RWPE1 (cell line): ENCODE data around the gene RHBDF2.
A peak's percentile ranks its signal among the peaks of the same experiment; 100 is the strongest.

Experiments
- CTCF ChIA-PET: fragments of 350-600 bp; sonication (Branson Sonifier 250); formaldehyde crosslinking; extraction: SDS; loops from one replicate; lab custom pipeline; 2021; lab: Yijun Ruan, JAX
- POLR2A ChIA-PET: fragments of 400-600 bp; formaldehyde crosslinking; extraction: SDS; loops from one replicate; lab custom pipeline; 2020; ENCODE audit warnings: antibody characterized with exemption; ENCODE audit not compliant: low non-redundant PET; lab: Yijun Ruan, JAX
- DNase-seq: peaks from one replicate; pipeline ENCODE4 v3.0.0; 2012; ENCODE audit warnings: low spot score
- H3K27ac ChIP-seq: fragments of 450-650 bp; 2 replicates; pipeline ENCODE4 v1.5.1; 2017
- CTCF ChIP-seq: fragments of 450-650 bp; conservative IDR thresholded peaks from 2 replicates; pipeline ENCODE4 v1.5.1; 2017; ENCODE audit warnings: low read depth, mild to moderate bottlenecking

RHBDF2 gene

GRCh38 chr17:76501018-76501826, at the start of gene RHBDF2:
TSS of gene RHBDF2 (minus strand) at chr17:76501423. CDS start at chr17:76481524, 19,899 bp downstream.
- TF ChIP-seq CTCF, result no peak
- peak; percentile 90 for DNase-seq
- CTCF ChIA-PET, result interaction anchor here (1.1 to 1.9 kb wide), 2 partner anchors 42 to 103 kb away, joined by 4 to 8 read pairs; no protein-coding TSS in a partner anchor
- H3K27ac ChIP-seq, result peak within 1 kb of the TSS; percentile 89
- POLR2A ChIA-PET, result interaction anchor here (0.5 to 1.0 kb wide), 3 partner anchors 34 to 480 kb away, joined by 3 to 7 read pairs (median 3); partner anchors contain the start of gene AANAT

GRCh38 chr17:76549539-76549938, 48.3 kb upstream of the RHBDF2 start:
- ChIA-PET CTCF (no interaction called here), POLR2A (no interaction called here)
- H3K27ac ChIP-seq, result peak overlapping the region; percentile 91
- no peak for DNase-seq
- TF ChIP-seq CTCF, result no peak

GRCh38 chr17:76549215-76549518, 47.9 kb upstream of the RHBDF2 start:
- ChIA-PET POLR2A (no interaction called here), CTCF (no interaction called here)
- DNase-seq, result no peak
- H3K27ac ChIP-seq, result no peak overlapping the region
- TF ChIP-seq CTCF, result no peak

GRCh38 chr17:76548378-76549214, 47.4 kb upstream of the RHBDF2 start:
- TF ChIP-seq CTCF, result no peak
- DNase-seq, result no peak
- peak overlapping the region; percentile 64 for H3K27ac ChIP-seq
- CTCF ChIA-PET, result no interaction called here
- POLR2A ChIA-PET, result interaction anchor here (0.6 kb wide), 1 partner anchor 597 kb away, joined by 9 read pairs; no protein-coding TSS in a partner anchor

GRCh38 chr17:76547642-76548202, 46.5 kb upstream of the RHBDF2 start:
- no peak for DNase-seq
- POLR2A ChIA-PET, result interaction anchor here (0.7 kb wide), 1 partner anchor 18 kb away, joined by 4 read pairs; no protein-coding TSS in a partner anchor
- H3K27ac ChIP-seq, result peak overlapping the region; percentile 86
- TF ChIP-seq CTCF, result peak; percentile 56
- CTCF ChIA-PET, result interaction anchor here (1.4 to 1.5 kb wide), 4 partner anchors 11 to 40 kb away, joined by 4 to 9 read pairs (median 6); no protein-coding TSS in a partner anchor
